Smooth muscle cell (in vitro differentiated cells): ENCODE data around the gene PRKD1. TPM values are rescaled to one million over a fixed set of nuclear protein-coding genes. Genes with fewer than 3 reads are reported as not detected.

ENCODE experiments used
- DNase-seq: peaks from one replicate; lab custom pipeline; 2025; ENCODE audit not compliant: unreplicated experiment; lab: John Stamatoyannopoulos, UW
- H2AFZ ChIP-seq: fragments of 200-600 bp; sonication (generic); 2 replicates; pipeline ENCODE4 v1.6.0; 2016; ENCODE audit warnings: antibody characterized with exemption, low read depth, mild to moderate bottlenecking
- H3F3A ChIP-seq: fragments of 200-600 bp; sonication (generic); 2 replicates; pipeline ENCODE4 v1.6.0; 2017; ENCODE audit warnings: antibody characterized with exemption, low read depth
- H3K27ac ChIP-seq: fragments of 200-600 bp; sonication (generic); 2 replicates; pipeline ENCODE4 v1.5.1; 2016; ENCODE audit warnings: low read depth, mild to moderate bottlenecking
- H3K27me3 ChIP-seq: fragments of 200-600 bp; sonication (generic); 2 replicates; pipeline ENCODE4 v1.6.1; 2016; ENCODE audit warnings: low read depth, mild to moderate bottlenecking
- H3K36me3 ChIP-seq: fragments of 200-600 bp; sonication (generic); 2 replicates; pipeline ENCODE4 v1.5.1; 2016; ENCODE audit warnings: low read depth
- H3K4me1 ChIP-seq: fragments of 200-600 bp; sonication (generic); 2 replicates; pipeline ENCODE4 v1.5.1; 2016; ENCODE audit warnings: low read depth
- H3K4me2 ChIP-seq: fragments of 200-600 bp; sonication (generic); 2 replicates; pipeline ENCODE4 v1.6.0; 2016; ENCODE audit warnings: mild to moderate bottlenecking
- H3K4me3 ChIP-seq: fragments of 200-600 bp; sonication (generic); 2 replicates; pipeline ENCODE4 v1.5.1; 2016; ENCODE audit warnings: mild to moderate bottlenecking
- H3K79me2 ChIP-seq: fragments of 200-600 bp; sonication (generic); 2 replicates; pipeline ENCODE4 v1.6.0; 2016; ENCODE audit warnings: low read depth, mild to moderate bottlenecking
- H3K9ac ChIP-seq: fragments of 200-600 bp; sonication (generic); 2 replicates; pipeline ENCODE4 v1.6.0; 2016; ENCODE audit warnings: low read depth
- H3K9me3 ChIP-seq: fragments of 200-600 bp; sonication (generic); replicated peaks from 2 replicates; pipeline ENCODE4 v1.5.1; 2016; ENCODE audit warnings: low read depth
- H4K20me1 ChIP-seq: fragments of 200-600 bp; sonication (generic); 2 replicates; pipeline ENCODE4 v1.6.0; 2016; ENCODE audit warnings: low read depth
- WGBS: methylation state at CpG from one replicate; pipeline ENCODE4 v1.1.7; 2016; ENCODE audit warnings: low lambda C conversion rate; 5-methylcytosine and 5-hydroxymethylcytosine counted together
- polyA plus RNA-seq: library from polyadenylated mRNA; unstranded; fragments of >200 nt; fragmentation: Nextera tagmentation; extraction: Ambion mirVana; gene quantifications from 2 replicates; pipeline ENCODE4 v1.2.1, GENCODE V29; 2016
- total RNA-seq: library from RNA; depleted of rRNA; stranded (reverse); fragments of >200 nt; gene quantifications from 2 replicates; pipeline ENCODE4 v1.2.3, GENCODE V29; 2014
- TF ChIP-seq, protein P1 (sequence below): fragments of 200-600 bp; sonication (generic); IDR thresholded peaks from 2 replicates; pipeline ENCODE4 v1.5.1; 2017; ENCODE audit warnings: borderline replicate concordance, mild to moderate bottlenecking, antibody characterized with exemption; ENCODE audit not compliant: insufficient read depth, poor library complexity, severe bottlenecking

The PRKD1 gene
- total RNA-seq (4.8 and 7.2 TPM in 2 replicates), polyA plus RNA-seq (3.7 and 5.6 TPM in 2 replicates)

DNA sequence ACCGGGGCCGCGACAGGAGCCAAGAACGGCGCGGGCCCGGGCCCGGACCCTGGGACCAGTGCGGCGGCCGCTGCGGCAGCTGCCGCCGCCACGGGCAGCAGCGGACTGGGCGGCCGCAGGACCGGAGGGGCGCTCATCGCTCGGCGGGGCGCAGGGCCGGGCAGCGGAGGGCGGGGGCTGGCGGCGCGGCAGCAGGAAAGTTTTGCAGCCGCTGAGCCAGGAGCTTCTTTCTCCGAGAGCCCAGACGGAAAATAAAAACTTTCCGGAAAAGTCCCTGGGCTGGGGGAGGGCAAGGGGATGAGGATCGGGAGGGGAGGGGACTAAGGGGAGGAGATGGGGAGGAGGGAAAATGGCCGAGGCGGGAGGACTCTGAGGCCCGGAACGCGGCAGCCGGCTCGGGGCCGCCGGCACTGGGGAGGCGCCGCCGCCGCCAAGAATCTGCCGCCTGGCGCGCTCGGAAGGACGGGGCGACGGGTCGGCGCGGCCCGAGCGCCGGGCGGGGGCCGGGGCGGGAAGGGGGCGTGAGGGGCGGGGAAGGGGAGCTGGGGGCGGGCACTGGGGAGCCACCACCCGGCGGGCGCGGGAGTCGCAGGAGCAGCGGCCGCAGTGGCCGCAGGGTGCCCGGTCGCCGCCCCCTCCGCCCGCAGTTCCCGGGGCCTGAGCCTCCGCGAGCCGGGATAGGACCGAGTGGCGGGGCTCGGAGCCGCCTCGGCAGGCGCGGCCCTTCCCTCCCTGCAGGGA, at the start of gene PRKD1:
PRKD1 (minus strand) TSS at position 472 of the 741 bp plus-strand sequence.
- under 1% methylated on average over 58 of the region's 91 CpGs for WGBS
- Histone ChIP-seq H3K4me3 (peak within 1 kb of the TSS; percentile 87), H4K20me1 (peaks cover 27% of the 10 kb centered on the region), H3K27ac (no peak within 1 kb of the TSS), H3K4me1 (peaks cover 19% of the 10 kb centered on the region), H3K36me3 (no peaks in the 10 kb centered on the region), H3K9me3 (no peaks in the 10 kb centered on the region), H3K79me2 (peaks cover 23% of the 10 kb centered on the region), H3K4me2 (peak within 1 kb of the TSS; percentile 97), H3F3A (peaks cover 21% of the 10 kb centered on the region), H2AFZ (peak within 1 kb of the TSS; percentile 96), H3K9ac (no peak within 1 kb of the TSS), H3K27me3 (no peaks in the 10 kb centered on the region)
- TF ChIP-seq, protein P1, sequence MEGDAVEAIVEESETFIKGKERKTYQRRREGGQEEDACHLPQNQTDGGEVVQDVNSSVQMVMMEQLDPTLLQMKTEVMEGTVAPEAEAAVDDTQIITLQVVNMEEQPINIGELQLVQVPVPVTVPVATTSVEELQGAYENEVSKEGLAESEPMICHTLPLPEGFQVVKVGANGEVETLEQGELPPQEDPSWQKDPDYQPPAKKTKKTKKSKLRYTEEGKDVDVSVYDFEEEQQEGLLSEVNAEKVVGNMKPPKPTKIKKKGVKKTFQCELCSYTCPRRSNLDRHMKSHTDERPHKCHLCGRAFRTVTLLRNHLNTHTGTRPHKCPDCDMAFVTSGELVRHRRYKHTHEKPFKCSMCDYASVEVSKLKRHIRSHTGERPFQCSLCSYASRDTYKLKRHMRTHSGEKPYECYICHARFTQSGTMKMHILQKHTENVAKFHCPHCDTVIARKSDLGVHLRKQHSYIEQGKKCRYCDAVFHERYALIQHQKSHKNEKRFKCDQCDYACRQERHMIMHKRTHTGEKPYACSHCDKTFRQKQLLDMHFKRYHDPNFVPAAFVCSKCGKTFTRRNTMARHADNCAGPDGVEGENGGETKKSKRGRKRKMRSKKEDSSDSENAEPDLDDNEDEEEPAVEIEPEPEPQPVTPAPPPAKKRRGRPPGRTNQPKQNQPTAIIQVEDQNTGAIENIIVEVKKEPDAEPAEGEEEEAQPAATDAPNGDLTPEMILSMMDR, result no peak
- DNase-seq, result peak; percentile 63

DNA sequence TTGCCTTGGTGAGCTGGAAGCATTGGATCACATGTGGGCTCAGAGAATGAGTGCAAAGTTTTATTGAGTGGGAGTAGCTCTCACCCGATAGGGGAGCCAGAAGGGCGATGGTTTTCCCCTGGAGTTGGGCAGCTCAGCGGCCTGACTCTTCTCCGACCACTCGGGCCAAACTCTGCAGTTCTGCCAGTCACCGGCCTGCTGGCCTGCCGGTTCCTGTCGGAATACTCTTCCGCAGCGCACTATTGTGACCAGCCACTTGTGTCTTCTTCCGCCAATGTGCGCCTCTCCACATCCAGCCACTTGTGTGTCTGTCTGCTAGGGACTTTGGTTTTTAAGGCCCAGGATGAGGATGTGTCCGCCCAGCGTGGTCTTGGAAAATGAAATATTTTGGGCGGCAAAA, 43.5 kb upstream of the PRKD1 start:
- Histone ChIP-seq H3K9ac (no peak overlapping the region), H3K27ac (no peak overlapping the region), H3K79me2 (no peaks in the 10 kb centered on the region), H3K4me3 (no peak overlapping the region), H3F3A (no peaks in the 10 kb centered on the region), H3K4me1 (no peaks in the 10 kb centered on the region), H2AFZ (no peak overlapping the region), H3K27me3 (no peaks in the 10 kb centered on the region), H3K9me3 (no peaks in the 10 kb centered on the region), H4K20me1 (no peaks in the 10 kb centered on the region), H3K36me3 (no peaks in the 10 kb centered on the region), H3K4me2 (no peak overlapping the region)
- WGBS, result 99% methylated on average over 15 of the region's 15 CpGs
- no peak for DNase-seq
- TF ChIP-seq, protein P1, result no peak

DNA sequence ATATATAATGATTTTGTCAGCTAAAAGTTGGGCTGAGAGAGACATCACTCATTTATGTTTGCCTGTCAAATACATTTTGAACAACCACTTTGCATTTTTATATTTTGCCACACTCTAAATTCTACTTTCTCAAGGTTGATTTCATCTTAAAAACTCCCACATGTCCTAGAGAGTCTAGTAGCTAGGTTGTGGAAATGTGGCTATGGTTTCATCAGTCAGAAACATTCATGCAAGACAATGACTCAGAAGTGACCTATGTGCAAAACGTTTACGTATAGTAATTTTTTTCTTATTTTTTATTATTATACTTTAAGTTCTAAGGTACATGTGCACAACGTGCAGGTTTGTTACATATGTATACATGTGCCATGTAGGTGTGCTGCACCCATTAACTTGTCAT, 27.4 kb upstream of the PRKD1 start:
- H3K27me3 ChIP-seq, result no peaks in the 10 kb centered on the region
- no peaks in the 10 kb centered on the region for H4K20me1 ChIP-seq
- no peaks in the 10 kb centered on the region for H3K36me3 ChIP-seq
- H3F3A ChIP-seq, result no peaks in the 10 kb centered on the region
- no peak overlapping the region for H3K4me2 ChIP-seq
- H3K4me1 ChIP-seq, result no peaks in the 10 kb centered on the region
- no peaks in the 10 kb centered on the region for H3K9me3 ChIP-seq
- H2AFZ ChIP-seq, result no peak overlapping the region
- no peak overlapping the region for H3K27ac ChIP-seq
- no peak for DNase-seq
- no peaks in the 10 kb centered on the region for H3K79me2 ChIP-seq
- H3K9ac ChIP-seq, result no peak overlapping the region
- TF ChIP-seq, protein P1, result no peak
- WGBS, result 92% methylated on average over 3 of the region's 3 CpGs
- H3K4me3 ChIP-seq, result no peak overlapping the region

DNA sequence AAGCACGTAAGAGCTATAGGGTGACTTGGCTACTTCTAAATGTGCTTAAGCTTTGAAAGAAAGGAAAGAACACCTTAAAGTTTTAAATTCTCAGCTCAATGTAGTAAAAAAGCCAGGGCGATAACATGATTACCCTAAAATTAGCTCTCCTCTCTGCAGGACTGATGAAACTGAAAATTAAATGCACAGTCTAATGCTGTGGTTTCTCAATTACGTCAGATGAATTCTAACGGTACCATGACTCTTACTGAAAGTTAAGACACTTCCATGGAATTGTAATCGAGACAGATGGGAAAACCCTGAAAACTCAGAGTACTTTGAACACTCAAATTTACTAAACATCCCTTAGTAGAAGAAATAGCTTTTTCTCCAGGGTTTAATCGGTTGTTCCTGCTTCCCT, 25.9 kb upstream of the PRKD1 start:
- Histone ChIP-seq H3F3A (no peaks in the 10 kb centered on the region), H3K4me2 (no peak overlapping the region), H2AFZ (no peak overlapping the region), H3K4me1 (no peaks in the 10 kb centered on the region), H3K27me3 (no peaks in the 10 kb centered on the region), H3K79me2 (no peaks in the 10 kb centered on the region), H3K9ac (no peak overlapping the region), H3K9me3 (no peaks in the 10 kb centered on the region), H3K36me3 (no peaks in the 10 kb centered on the region), H4K20me1 (no peaks in the 10 kb centered on the region), H3K27ac (no peak overlapping the region), H3K4me3 (no peak overlapping the region)
- WGBS, result 87% methylated on average over 6 of the region's 6 CpGs
- DNase-seq, result no peak
- TF ChIP-seq, protein P1, result no peak
